CD4-positive, alpha-beta T cell (primary cell): ENCODE measurements around the gene SYTL3. TPM values are rescaled to one million over a fixed set of nuclear protein-coding genes. Genes with fewer than 3 reads are reported as not detected.

Experiments
- microRNA-seq: library from miRNA; unstranded; fragments of <30 nt; microRNA quantifications from one replicate; pipeline ENCODE4 v1.2.0, GENCODE V29; 2021; ENCODE audit warnings: borderline microRNAs expressed, borderline replicate concordance
- total RNA-seq, 174 experiments: library from RNA in 2 of 174; stranded (reverse) in 2 of 174; gene quantifications; one replicate each; pipeline ENCODE4 v1.2.3 and lab custom pipeline; 2021 to 2026

SYTL3 gene
- total RNA-seq, 2 experiments from 2014 or later, result 41.2 to 42.7 TPM

Small RNAs within 50 kb of the gene (microRNA-seq; reads per million reads assigned to microRNA genes)
- gene MIR3918 (0.61 reads per million), gene MIR7161 (not detected)

Other genes with a start within 250 kb of the SYTL3 start
- gene TMEM181, start 90.0 kb upstream of the SYTL3 start, total RNA-seq, result 10 to 100 TPM; 10.2 to 10.9 TPM
- 100 to 1,000 TPM; 170 to 182 TPM for gene DYNLT1, start 5.3 kb upstream of the SYTL3 start, total RNA-seq
- gene EZR, start 169.3 kb downstream of the SYTL3 start, total RNA-seq, result 100 to 1,000 TPM; 434 to 449 TPM